Germinal center (tissue), 1 donor: Measurements from ENCODE around the gene HES6.
A peak's percentile ranks its signal among the peaks of the same experiment; 100 is the strongest.

ENCODE experiments used
- DNase-seq: peaks from one replicate; pipeline ENCODE4 v3.0.0; 2012; ENCODE audit warnings: mixed read lengths, low spot score

Gene HES6, protein sequence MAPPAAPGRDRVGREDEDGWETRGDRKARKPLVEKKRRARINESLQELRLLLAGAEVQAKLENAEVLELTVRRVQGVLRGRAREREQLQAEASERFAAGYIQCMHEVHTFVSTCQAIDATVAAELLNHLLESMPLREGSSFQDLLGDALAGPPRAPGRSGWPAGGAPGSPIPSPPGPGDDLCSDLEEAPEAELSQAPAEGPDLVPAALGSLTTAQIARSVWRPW

GRCh38 chr2:238239863-238240756 lies at the start of gene HES6:
Gene HES6 (minus strand): TSS chr2:238240038. CDS start chr2:238239905, 133 bp downstream.
- DNase-seq, result peak; percentile 95

DNA sequence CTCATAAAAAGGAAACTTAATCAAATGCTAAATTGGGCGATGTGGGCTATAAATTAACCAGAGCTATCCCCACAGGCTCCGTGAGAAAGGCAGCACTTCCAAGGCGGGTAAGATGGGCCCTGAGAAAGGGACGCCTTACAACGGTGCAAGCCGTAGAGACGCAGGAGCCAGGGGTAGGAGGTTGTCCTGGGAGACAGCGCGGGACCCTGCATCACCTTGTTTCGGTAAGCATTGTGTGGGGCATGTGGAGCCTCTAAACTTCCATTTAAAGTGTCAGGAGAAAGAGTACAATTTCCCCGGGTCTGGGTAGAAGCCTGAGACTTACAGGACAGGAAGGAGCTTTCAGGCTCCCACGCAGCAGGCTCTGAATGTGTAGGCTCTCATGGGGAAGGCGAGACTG lies 49.7 kb upstream of the HES6 start:
- DNase-seq, result no peak

GRCh38 chr2:238288650-238289573 lies 49.1 kb upstream of the HES6 start:
- peak; percentile 96 for DNase-seq

- peak; percentile 40 for DNase-seq
These were observed 48.2 kb upstream of the HES6 start, which contains the start of gene PER2 for GRCh38 chr2:238287737-238288649. Gene PER2 (minus strand): TSS chr2:238288610. CDS start chr2:238277936, 10,674 bp downstream.

GRCh38 chr2:238286987-238287736 lies 47.3 kb upstream of the HES6 start:
- DNase-seq, result no peak

DNA sequence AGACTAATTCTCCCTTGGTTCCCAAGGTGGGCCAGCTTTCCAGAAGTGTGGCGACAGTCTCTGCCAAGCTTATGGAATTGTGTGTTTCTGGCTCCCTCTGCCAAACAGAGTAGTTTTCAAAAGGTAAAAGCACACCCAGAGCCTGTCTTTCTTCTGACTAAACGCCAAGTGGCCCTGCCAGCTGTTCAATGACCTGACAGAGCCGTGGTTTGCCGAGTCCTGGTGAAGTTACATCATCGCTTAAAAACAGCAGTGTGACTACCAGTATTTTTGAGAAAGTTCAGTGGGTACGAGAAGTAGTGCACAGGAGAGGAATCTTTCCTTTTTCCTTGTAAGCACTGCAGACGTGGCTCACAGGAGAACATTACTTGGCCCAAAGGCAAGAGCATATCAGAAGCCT lies 46.7 kb upstream of the HES6 start:
- no peak for DNase-seq

DNA sequence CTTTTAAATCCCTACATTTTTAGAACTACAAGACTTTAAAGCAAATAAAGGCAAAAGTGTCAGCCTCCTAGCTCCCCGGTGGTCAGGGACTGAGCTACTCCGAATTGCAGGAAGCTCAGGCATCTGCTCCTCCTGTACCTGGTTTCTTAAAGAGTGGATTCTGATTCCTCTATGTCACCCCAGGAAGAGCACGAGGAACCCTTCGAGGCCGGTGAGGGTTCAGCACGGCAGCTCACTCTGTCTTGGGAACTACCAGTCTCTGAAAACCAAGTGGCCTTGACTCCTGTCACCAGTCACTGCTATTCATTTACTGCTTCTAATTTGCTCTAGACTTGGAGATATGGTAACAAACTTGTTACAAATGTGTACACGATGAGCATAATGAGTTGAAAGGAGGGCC lies 46.3 kb upstream of the HES6 start:
- no peak for DNase-seq

- DNase-seq, result no peak
These were observed 45.8 kb upstream of the HES6 start for GRCh38 chr2:238285653-238286082.

- no peak for DNase-seq
These were observed 45.1 kb upstream of the HES6 start for GRCh38 chr2:238284802-238285515.

DNA sequence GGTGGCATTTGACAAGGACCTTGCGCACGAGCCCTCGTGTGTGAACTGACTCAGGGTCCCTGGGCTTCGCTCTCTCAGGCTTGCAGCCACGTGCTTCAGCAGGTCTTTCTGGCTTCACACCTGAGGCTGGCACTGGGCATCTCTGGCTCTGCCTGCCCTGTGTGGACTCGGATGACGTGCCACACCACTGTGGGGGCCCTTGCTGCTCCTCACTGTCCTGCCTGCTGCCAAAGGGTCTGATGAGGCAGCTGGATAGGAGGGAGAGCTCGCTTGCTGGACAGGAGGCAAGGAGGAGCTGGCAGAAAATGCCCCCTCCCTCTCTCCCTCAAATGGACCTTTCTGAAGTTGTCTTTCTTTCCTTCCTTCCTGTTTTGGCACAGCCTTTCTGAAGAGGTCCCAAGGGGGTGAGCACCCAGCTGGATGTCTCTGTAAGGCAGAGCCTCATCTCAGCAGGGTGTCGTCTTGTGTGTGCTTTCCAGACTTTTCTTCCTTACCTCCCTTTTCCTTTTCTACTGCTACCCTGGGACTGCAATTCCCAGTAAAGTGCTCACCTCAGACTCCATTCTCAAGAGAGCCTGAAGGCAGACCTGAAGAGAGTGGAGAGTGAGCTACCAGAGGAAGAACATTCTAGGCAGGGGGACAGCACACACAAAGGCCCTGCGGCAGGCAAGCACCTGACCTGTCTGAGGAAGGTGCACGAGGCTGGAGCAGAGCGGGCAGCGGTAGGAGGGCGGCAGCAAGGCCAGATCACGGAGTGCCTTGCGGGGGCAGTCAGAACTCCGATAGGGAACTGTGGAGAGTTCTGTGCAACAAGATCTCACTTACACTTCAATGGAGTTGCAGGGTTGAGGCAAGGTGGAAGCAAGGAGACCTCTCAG lies 43.3 kb upstream of the HES6 start:
- DNase-seq, result no peak

DNA sequence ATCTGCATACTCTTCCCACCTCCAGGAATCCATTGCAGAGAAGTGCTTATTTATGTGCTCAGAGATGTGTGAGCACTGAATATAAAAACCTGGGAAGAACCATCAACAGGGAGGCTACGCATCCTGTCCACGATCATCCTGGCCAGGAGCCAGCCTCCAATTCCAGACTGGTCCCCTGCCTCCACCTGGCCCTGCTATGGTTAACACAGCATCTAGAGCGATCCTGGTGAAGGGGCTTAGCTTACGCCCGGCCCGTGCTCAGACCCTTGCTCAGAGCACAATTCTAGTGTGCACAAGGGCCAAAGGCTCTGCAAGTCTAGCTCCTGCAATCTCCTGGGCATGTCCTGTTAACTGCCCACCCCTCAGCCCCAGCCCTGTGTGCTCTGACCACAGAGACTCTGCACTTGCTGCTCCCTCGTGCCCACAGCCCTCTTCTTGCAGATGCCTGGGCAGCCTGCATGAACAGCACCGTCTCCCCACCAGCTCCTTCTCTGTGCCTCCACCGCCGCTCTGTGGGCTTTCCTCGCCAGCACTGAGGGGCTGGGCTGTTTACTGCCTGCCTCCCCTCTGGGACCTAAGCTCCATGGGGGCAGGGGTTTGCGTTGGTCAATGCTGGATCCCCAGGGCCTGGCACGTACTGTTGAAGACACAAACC lies 42.1 kb upstream of the HES6 start:
- no peak for DNase-seq

GRCh38 chr2:238280083-238280825 lies 40.4 kb upstream of the HES6 start:
- no peak for DNase-seq

- no peak for DNase-seq
These were observed 39.5 kb upstream of the HES6 start for GRCh38 chr2:238279324-238279682.

DNA sequence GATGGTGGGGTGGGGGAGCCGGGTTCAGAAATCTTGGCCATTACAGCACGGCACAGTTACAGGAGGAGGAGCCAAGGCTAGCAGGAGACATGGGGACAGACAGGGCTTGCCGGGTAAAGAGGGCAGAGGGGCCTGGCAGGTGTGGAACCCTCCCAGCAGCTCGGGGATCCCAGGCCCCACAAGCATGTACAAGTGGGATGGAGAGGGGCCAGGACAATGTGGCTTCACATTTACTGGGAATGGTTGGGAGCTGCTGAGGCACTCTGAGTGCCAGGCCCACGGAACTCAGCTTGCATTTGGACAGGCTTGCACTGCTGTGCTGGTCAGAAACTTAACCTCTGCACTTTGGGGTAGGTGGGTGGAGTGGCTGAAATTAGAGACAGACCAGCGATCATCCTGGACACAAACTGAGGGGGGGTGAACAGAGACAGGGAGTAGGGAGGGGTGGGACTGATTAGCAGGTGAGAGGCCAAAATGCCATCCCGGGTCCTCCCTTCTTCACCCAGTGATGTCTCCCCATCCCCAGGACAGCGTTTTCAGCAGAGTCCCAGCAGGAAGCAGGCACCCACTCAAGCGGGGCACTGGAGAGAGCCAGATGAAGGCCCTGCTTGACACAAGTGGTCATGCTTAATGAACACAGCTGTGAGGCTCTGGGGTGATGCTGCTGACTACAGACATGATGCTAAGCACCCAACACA lies 38.9 kb upstream of the HES6 start:
- no peak for DNase-seq

DNA sequence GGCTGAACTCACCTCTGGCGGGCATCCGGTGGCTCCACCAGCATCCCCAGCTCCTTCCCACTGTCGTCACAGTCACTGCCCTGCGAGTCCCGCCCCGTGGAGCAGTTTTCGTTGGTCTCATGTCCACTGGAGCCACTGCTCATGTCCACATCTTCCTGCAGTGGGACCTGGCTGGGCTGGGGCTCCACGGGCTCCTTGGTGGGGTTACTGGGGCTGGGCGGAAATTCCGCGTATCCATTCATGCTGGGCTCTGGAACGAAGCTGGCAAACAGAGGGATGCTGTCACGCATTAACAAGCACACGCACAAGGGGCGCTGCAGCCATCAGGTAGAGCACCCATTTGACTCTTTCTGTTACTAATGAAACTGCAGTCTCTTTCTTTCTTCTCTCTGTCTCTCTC lies 37.9 kb upstream of the HES6 start:
- no peak for DNase-seq

GRCh38 chr2:238274152-238274865 lies 34.5 kb upstream of the HES6 start:
- DNase-seq, result no peak
